OCI-LY3 (cell line): ENCODE data around the gene ARF1.

Experiments used
- H2AFZ ChIP-seq: fragments of 200-600, 300-600 bp; shearing (Covaris generic); 2 replicates; pipeline ENCODE4 v1.6.0; 2014; ENCODE audit warnings: antibody characterized with exemption, low read depth, low read length
- H3K27ac ChIP-seq: fragments of 200-600, 300-600 bp; sonication (generic); 2 replicates; pipeline ENCODE4 v1.5.1; 2014; ENCODE audit warnings: mild to moderate bottlenecking, low read length, moderate library complexity, mixed read lengths
- H3K27me3 ChIP-seq: fragments of 200-600, 300-600 bp; sonication (generic); 2 replicates; pipeline ENCODE4 v1.6.1; 2014; ENCODE audit warnings: low read depth, low read length, mixed read lengths
- H3K36me3 ChIP-seq: fragments of 200-600, 300-600 bp; sonication (generic); replicated peaks from 2 replicates; pipeline ENCODE3; 2014; ENCODE audit warnings: low read depth, low read length, mixed read lengths
- H3K4me1 ChIP-seq: fragments of 300-600, 200-600 bp; sonication (generic); 2 replicates; pipeline ENCODE4 v1.6.1; 2014; ENCODE audit warnings: low read length, mixed read lengths
- H3K4me2 ChIP-seq: fragments of 200-600, 300-600 bp; sonication (generic); 2 replicates; pipeline ENCODE4 v1.6.1; 2014; ENCODE audit warnings: low read length, mixed read lengths
- H3K4me3 ChIP-seq: fragments of 300-600, 200-600 bp; sonication (generic); 2 replicates; pipeline ENCODE4 v1.5.1; 2014; ENCODE audit warnings: antibody characterized with exemption, mild to moderate bottlenecking, low read length, moderate library complexity
- H3K79me2 ChIP-seq: fragments of 300-600, 200-600 bp; shearing (Covaris generic); 2 replicates; pipeline ENCODE4 v1.6.1; 2014; ENCODE audit warnings: mild to moderate bottlenecking, low read length, mixed read lengths
- H3K9ac ChIP-seq: fragments of 300-600, 200-600 bp; shearing (Covaris generic); 2 replicates; pipeline ENCODE4 v1.6.0; 2014; ENCODE audit warnings: mild to moderate bottlenecking, low read length, moderate library complexity
- H3K9me3 ChIP-seq: fragments of 200-600, 300-600 bp; shearing (Covaris generic); 2 replicates; pipeline ENCODE4 v1.6.1; 2014; ENCODE audit warnings: low read length, mixed read lengths; ENCODE audit not compliant: insufficient read depth
- H4K20me1 ChIP-seq: fragments of 200-600, 300-600 bp; sonication (generic); 2 replicates; pipeline ENCODE4 v1.6.1; 2016; ENCODE audit warnings: low read length, mixed read lengths; ENCODE audit not compliant: insufficient read depth
- CTCF ChIP-seq: fragments of 200-600, 300-600 bp; sonication (generic); IDR thresholded peaks from 2 replicates; pipeline ENCODE4 v1.5.1; 2014; ENCODE audit warnings: antibody characterized with exemption, low read length, low read depth
- EZH2phosphoT487 ChIP-seq: fragments of 200-600 bp; shearing (Covaris generic); IDR thresholded peaks from 2 replicates; pipeline ENCODE4 v1.6.1; 2018; ENCODE audit warnings: antibody characterized with exemption, mixed run types, low read depth

The ARF1 gene

DNA sequence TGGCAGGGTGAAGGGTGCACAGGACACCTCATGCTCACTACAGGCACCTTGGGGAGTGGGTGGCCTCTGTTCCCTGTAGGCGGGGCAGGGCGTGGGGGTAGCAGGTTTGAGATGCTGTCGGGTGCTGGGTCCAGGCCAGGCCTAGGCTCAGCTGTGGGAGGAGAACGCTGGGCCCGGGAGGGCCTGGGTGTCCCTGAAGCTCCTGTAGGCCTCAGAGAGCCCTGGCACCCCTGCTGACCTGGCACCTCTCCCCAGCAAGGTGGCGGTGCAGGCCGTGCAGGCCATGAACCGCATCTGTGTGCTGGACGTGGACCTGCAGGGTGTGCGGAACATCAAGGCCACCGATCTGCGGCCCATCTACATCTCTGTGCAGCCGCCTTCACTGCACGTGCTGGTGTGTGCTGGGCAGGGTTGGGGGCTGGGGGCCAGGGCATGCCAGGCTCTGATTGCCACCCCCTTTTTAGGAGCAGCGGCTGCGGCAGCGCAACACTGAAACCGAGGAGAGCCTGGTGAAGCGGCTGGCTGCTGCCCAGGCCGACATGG is 64.7 kb downstream of the ARF1 start:
- H3K4me1 ChIP-seq: no peaks in the 10 kb centered on the region
- no peaks in the 10 kb centered on the region for H3K27me3 ChIP-seq
- peaks cover 45% of the 10 kb centered on the region for H3K79me2 ChIP-seq
- peaks cover 29% of the 10 kb centered on the region for H4K20me1 ChIP-seq
- TF ChIP-seq EZH2phosphoT487: no peak
- no peak for TF ChIP-seq CTCF
- peaks cover 6% of the 10 kb centered on the region for H3K36me3 ChIP-seq
- H3K4me2 ChIP-seq: no peak overlapping the region
- no peak overlapping the region for H3K9ac ChIP-seq
- no peak overlapping the region for H2AFZ ChIP-seq
- no peaks in the 10 kb centered on the region for H3K9me3 ChIP-seq
- no peak overlapping the region for H3K4me3 ChIP-seq
- H3K27ac ChIP-seq: no peak overlapping the region

DNA sequence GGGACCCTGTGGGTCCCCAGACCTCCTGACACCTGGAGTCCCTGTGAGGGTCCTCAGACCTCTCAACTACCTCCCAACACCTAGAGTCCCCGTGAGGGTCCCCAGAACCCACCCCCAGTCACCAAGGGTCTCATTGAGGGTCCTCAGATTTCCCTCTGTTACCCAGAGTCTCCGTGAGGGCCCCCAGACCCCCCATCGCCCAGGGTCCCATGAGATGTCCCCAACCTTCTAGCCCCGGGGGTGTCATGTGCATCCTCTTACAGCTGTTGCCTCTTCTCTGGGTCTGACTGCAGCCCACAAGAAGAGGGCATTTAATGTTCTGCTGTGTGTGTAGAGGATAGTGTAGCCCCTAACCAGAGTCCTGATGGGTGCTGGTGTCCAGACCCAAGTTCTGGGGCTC is 65.3 kb downstream of the ARF1 start:
- Histone ChIP-seq H3K36me3 (peaks cover 6% of the 10 kb centered on the region), H3K4me2 (no peak overlapping the region), H3K27ac (no peak overlapping the region), H3K4me1 (no peaks in the 10 kb centered on the region), H4K20me1 (peaks cover 23% of the 10 kb centered on the region), H3K4me3 (no peak overlapping the region), H2AFZ (no peak overlapping the region), H3K9ac (no peak overlapping the region), H3K27me3 (no peaks in the 10 kb centered on the region), H3K9me3 (no peaks in the 10 kb centered on the region), H3K79me2 (peaks cover 39% of the 10 kb centered on the region)
- no peak for TF ChIP-seq CTCF
- TF ChIP-seq EZH2phosphoT487: no peak

- Histone ChIP-seq H3K27ac (no peak overlapping the region), H3K9me3 (no peaks in the 10 kb centered on the region), H3K36me3 (peaks cover 6% of the 10 kb centered on the region), H2AFZ (no peak overlapping the region), H3K4me2 (no peak overlapping the region), H3K79me2 (peaks cover 34% of the 10 kb centered on the region), H3K4me3 (no peak overlapping the region), H3K4me1 (no peaks in the 10 kb centered on the region), H4K20me1 (peaks cover 18% of the 10 kb centered on the region), H3K9ac (no peak overlapping the region), H3K27me3 (no peaks in the 10 kb centered on the region)
- no peak for TF ChIP-seq CTCF
- no peak for TF ChIP-seq EZH2phosphoT487
These were observed 65.8 kb downstream of the ARF1 start for GRCh38 chr1:228148196-228148861.
